Erythroblast (primary cell): ENCODE results near the gene CELA2A.
"Not testable (repeated sequence)": the region's sequence is repeated elsewhere in the genome, so short reads cannot be mapped to it uniquely, and the experiment has no call there.

Source experiments
- GATA1 ChIP-seq: IDR thresholded peaks from 2 replicates; pipeline ENCODE4 v1.6.1; 2011; ENCODE audit warnings: low read depth, mild to moderate bottlenecking, control low read depth, low read length, moderate library complexity
- POLR2A ChIP-seq: IDR thresholded peaks from 2 replicates; pipeline ENCODE4 v1.6.1; 2011; ENCODE audit warnings: mild to moderate bottlenecking, low read length

DNA sequence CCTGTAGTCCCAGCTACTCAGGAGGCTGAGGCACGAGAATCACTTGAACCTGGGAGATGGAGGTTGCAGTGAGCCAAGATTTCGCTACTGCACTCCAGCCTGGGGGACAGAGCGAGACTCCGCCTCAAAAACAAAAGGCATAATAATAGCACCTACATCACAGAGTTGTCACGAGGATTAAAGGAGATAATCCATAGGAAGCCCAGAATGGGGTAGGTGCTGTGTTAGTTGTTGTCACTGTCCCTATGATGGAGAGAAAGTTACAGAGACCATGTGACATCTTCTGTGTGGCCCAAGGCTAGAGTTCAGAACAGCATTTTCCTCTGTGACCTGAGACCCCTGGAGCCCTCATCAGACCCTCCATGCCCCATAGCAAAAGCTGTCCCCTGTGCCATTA, 7.4 kb downstream of the CELA2A start:
- TF ChIP-seq POLR2A, GATA1: not testable (repeated sequence)
